ENCODE results near the gene ACLY. TPM values are rescaled to one million over a fixed set of nuclear protein-coding genes. Genes with fewer than 3 reads are reported as not detected.

ACLY gene
- total and polyA plus RNA-seq, 10 of the 15 experiments (the other 5 are each of a cell fraction or from before 2014, with no cell fraction given) = 32.6 to 224 (median 114) TPM

- Histone ChIP-seq H3K9ac (ENCODE audit: control insufficient read depth, insufficient read depth, low read length) (no peak overlapping the region), H3K79me2 (ENCODE audit: control insufficient read depth, insufficient read depth, low read length) (no peaks in the 10 kb centered on the region), H3K27ac (ENCODE audit: control insufficient read depth, insufficient read depth) (no peak overlapping the region), H2AFZ (ENCODE audit: control insufficient read depth, low read depth, low read length) (no peak overlapping the region), H3K4me2 (ENCODE audit: control insufficient read depth, insufficient read depth) (no peak overlapping the region), H3K9me3 (replicated peaks; ENCODE audit: control insufficient read depth, insufficient read depth, low read length) (no peaks in the 10 kb centered on the region), H3K4me1 (ENCODE audit: control insufficient read depth, insufficient read depth, low read length) (no peaks in the 10 kb centered on the region), H3K4me3 (no peak overlapping the region), H3K36me3 (ENCODE audit: control insufficient read depth in 2 of 2, insufficient read depth in 2 of 2, low read length in 1 of 2) (peaks cover 24 to 40% of the 10 kb centered on the region in 2 experiments), H3K27me3 (replicated peaks in 1 of 2; ENCODE audit: control insufficient read depth in 2 of 2, insufficient read depth in 2 of 2, low read length in 1 of 2) (no peaks in the 10 kb centered on the region), H4K20me1 (ENCODE audit: control insufficient read depth, insufficient read depth) (no peaks in the 10 kb centered on the region; the same call in 1 of the 2 replicates)
- no TSS peak for BruUV-seq (replicated peaks)
- in situ Hi-C loops (cut with MboI) (no loop called here), intact Hi-C loops (cut with micrococcal nuclease; ENCODE audit: unreplicated experiment) (no loop called here)
- TF ChIP-seq EP300 (IDR thresholded peaks at IDR 0.05; ENCODE audit: borderline replicate concordance in 1 of 2, control insufficient read depth in 1 of 2, low read depth in 2 of 2, low read length in 2 of 2) (no peak), ATF3 (IDR thresholded peaks at IDR 0.05; ENCODE audit: borderline replicate concordance, extremely low read depth, low read depth, low read length) (no peak), JUNB (IDR thresholded peaks at IDR 0.05) (no peak), SMARCA5 (IDR thresholded peaks at IDR 0.05) (no peak), KLF5 (IDR thresholded peaks at IDR 0.05; ENCODE audit: partially characterized antibody) (no peak), ZNF384 (IDR thresholded peaks at IDR 0.05; ENCODE audit: borderline replicate concordance, low read depth, low read length) (no peak), EED (IDR thresholded peaks at IDR 0.05; ENCODE audit: low read depth) (no peak)
- TF ChIP-seq, protein P1, sequence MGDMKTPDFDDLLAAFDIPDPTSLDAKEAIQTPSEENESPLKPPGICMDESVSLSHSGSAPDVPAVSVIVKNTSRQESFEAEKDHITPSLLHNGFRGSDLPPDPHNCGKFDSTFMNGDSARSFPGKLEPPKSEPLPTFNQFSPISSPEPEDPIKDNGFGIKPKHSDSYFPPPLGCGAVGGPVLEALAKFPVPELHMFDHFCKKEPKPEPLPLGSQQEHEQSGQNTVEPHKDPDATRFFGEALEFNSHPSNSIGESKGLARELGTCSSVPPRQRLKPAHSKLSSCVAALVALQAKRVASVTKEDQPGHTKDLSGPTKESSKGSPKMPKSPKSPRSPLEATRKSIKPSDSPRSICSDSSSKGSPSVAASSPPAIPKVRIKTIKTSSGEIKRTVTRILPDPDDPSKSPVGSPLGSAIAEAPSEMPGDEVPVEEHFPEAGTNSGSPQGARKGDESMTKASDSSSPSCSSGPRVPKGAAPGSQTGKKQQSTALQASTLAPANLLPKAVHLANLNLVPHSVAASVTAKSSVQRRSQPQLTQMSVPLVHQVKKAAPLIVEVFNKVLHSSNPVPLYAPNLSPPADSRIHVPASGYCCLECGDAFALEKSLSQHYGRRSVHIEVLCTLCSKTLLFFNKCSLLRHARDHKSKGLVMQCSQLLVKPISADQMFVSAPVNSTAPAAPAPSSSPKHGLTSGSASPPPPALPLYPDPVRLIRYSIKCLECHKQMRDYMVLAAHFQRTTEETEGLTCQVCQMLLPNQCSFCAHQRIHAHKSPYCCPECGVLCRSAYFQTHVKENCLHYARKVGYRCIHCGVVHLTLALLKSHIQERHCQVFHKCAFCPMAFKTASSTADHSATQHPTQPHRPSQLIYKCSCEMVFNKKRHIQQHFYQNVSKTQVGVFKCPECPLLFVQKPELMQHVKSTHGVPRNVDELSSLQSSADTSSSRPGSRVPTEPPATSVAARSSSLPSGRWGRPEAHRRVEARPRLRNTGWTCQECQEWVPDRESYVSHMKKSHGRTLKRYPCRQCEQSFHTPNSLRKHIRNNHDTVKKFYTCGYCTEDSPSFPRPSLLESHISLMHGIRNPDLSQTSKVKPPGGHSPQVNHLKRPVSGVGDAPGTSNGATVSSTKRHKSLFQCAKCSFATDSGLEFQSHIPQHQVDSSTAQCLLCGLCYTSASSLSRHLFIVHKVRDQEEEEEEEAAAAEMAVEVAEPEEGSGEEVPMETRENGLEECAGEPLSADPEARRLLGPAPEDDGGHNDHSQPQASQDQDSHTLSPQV (IDR thresholded peaks at IDR 0.05) = no peak
- ChIA-PET CTCF (no interaction called here), RAD21 (ENCODE audit: unreplicated experiment) (no interaction called here), SMC1A (ENCODE audit: uncharacterized antibody, unreplicated experiment) (no interaction called here), POLR2A (no interaction called here)
- 97% methylated on average over 10 of the region's 10 CpGs for WGBS (ENCODE audit: insufficient coverage, insufficient replicate concordance, low lambda C conversion rate, missing lambda C conversion rate)
- DNase-seq (ENCODE audit: low read depth, low spot score) = no peak
- ATAC-seq = no peak
- FAIRE-seq = no peak
Observed at GRCh38 chr17:41871789-41872188, 47.0 kb downstream of the ACLY start.

Measured in GM12878 (cell line).